K562 (cell line): ENCODE data around the gene SOAT2. TPM values are rescaled to one million over a fixed set of nuclear protein-coding genes. Genes with fewer than 3 reads are reported as not detected.

Experiments used
- ATF1 ChIP-seq, 2 experiments: fragments of 450-650 bp in 1 of 2; IDR thresholded peaks; 2 replicates each; pipeline ENCODE4 v1.6.1; 2016; ENCODE audit warnings: missing compliant biosample characterization in 1 of 2, missing genetic modification characterization in 1 of 2
- ATF7 ChIP-seq: fragments of 450-650 bp; IDR thresholded peaks from 2 replicates; pipeline ENCODE4 v1.7.1; 2014; ENCODE audit warnings: mild to moderate bottlenecking, moderate library complexity
- BRF1 ChIP-seq: IDR thresholded peaks from 3 replicates; pipeline ENCODE4 v1.6.1; 2011; ENCODE audit warnings: borderline replicate concordance, mild to moderate bottlenecking; ENCODE audit not compliant: insufficient read length; ENCODE audit errors: extremely low read depth
- NFIX ChIP-seq: fragments of 250-450 bp; sonication (Bioruptor Pico); IDR thresholded peaks from 2 replicates; pipeline ENCODE4 v1.4.0; 2020; ENCODE audit warnings: low read depth, mild to moderate bottlenecking, moderate library complexity
- OTX1 ChIP-seq: fragments of 450-650 bp; formaldehyde crosslinking; IDR thresholded peaks from 2 replicates; pipeline ENCODE4 v1.4.0; 2022; ENCODE audit warnings: mild to moderate bottlenecking
- PKNOX1 ChIP-seq: fragments of 450-650 bp; IDR thresholded peaks from 2 replicates; pipeline ENCODE4 v1.6.1; 2016
- PRPF4 ChIP-seq: fragments of 200-400 bp; formaldehyde crosslinking; IDR thresholded peaks from one replicate; pipeline ENCODE4 v1.6.1; 2017; ENCODE audit warnings: low read length, low read depth, mild to moderate bottlenecking; ENCODE audit not compliant: insufficient read depth, poor library complexity, severe bottlenecking
- TEAD4 ChIP-seq, 2 experiments: sonication (generic) in 1 of 2; formaldehyde crosslinking in 1 of 2; IDR thresholded peaks; 2 replicates each; pipeline versions ENCODE4 v1.6.1 to v1.8.0; 2012 to 2022; ENCODE audit warnings: borderline replicate concordance in 1 of 2, inconsistent platforms in 1 of 2, low read length in 1 of 2, mild to moderate bottlenecking in 1 of 2, missing genetic modification reagents in 1 of 2
- TFE3 ChIP-seq: fragments of 450-650 bp; formaldehyde crosslinking; IDR thresholded peaks from 2 replicates; pipeline ENCODE4 v1.4.0; 2020; ENCODE audit warnings: mild to moderate bottlenecking, mixed read lengths
- ZBTB33 ChIP-seq: sonication (generic); formaldehyde crosslinking; IDR thresholded peaks from 2 replicates; pipeline ENCODE4 v1.8.1; 2023; ENCODE audit warnings: mild to moderate bottlenecking, missing genetic modification reagents
- ZHX1 ChIP-seq: fragments of 150-350 bp; conservative IDR thresholded peaks from 2 replicates; pipeline ENCODE4 v1.6.1; 2014; ENCODE audit warnings: low read length
- ZNF696 ChIP-seq: fragments of 250-450 bp; sonication (Bioruptor Pico); conservative IDR thresholded peaks from 2 replicates; pipeline ENCODE4 v1.4.0; 2020; ENCODE audit warnings: mild to moderate bottlenecking, moderate library complexity
- polyA plus RNA-seq, 8 experiments: library from polyadenylated mRNA; depleted of rRNA in 4 of 8; stranded (reverse) in 5 of 8; unstranded in 3 of 8; fragments of >200 nt; fragmentation: Nextera tagmentation in 2 of 8; fragmentation: Illumina TruSeq in 1 of 8; extraction: Ambion mirVana in 2 of 8; extraction: Trizol in 1 of 8; gene quantifications; 2 replicates each; pipeline versions ENCODE4 v1.2.1 to v1.2.3, GENCODE V29; 2011 to 2014; ENCODE audit warnings: inconsistent platforms in 1 of 8, missing spikeins in 1 of 8
- total RNA-seq, 7 experiments: library from RNA; depleted of rRNA in 6 of 7; stranded (reverse); fragments of >200 nt in 6 of 7; fragmentation: Illumina TruSeq in 2 of 7; extraction: Trizol in 2 of 7; gene quantifications; 2 replicates each; pipeline versions ENCODE4 v1.2.1 to v1.2.3, GENCODE V29; 2011 to 2021; ENCODE audit warnings: low replicate concordance in 1 of 7

The SOAT2 gene
- total and polyA plus RNA-seq, 9 of the 15 experiments (the other 6 are each of a cell fraction or from before 2014, with no cell fraction given): 0.04 TPM; not detected in 8

GRCh38 chr12:53063708-53064612, 39.3 kb upstream of the SOAT2 start (continued):
- TF ChIP-seq ATF7: no peak
- TF ChIP-seq ATF1 (CRISPR knock-in tag; IDR thresholded peaks at IDR 0.05): no peak
- no peak for TF ChIP-seq ATF1 (tag; IDR thresholded peaks at IDR 0.05)
- TF ChIP-seq NFIX: no peak
- TF ChIP-seq BRF1: no peak
- no peak for TF ChIP-seq TFE3 (CRISPR knock-in tag)
- no peak for TF ChIP-seq ZBTB33
- TF ChIP-seq PRPF4: no peak
- TF ChIP-seq TEAD4 (IDR thresholded peaks at IDR 0.05; ENCODE audit: low read length): no peak
- TF ChIP-seq TEAD4 (CRISPR knock-in tag; IDR thresholded peaks at IDR 0.05; ENCODE audit: borderline replicate concordance): no peak
- TF ChIP-seq OTX1 (CRISPR knock-in tag): no peak
- no peak for TF ChIP-seq ZNF696 (CRISPR knock-in tag)
- no peak for TF ChIP-seq ZHX1
- no peak for TF ChIP-seq PKNOX1
